Endothelial cell of umbilical vein (primary cell): ENCODE results near the gene WDR7. TPM values are rescaled to one million over a fixed set of nuclear protein-coding genes. Genes with fewer than 3 reads are reported as not detected.
A peak's percentile ranks its signal among the peaks of the same experiment; 100 is the strongest.

Source experiments
- BruUV-seq: library from RNA; stranded (reverse); fragments of 400-500 nt; replicated peaks from 2 replicates; lab custom pipeline; 2021; lab: Mats Ljungman, UMichigan
- CTCF ChIA-PET: fragments of 300-600, 350-600 bp; sonication (Branson Sonifier 250); formaldehyde crosslinking; loops from one replicate; lab custom pipeline; 2021; ENCODE audit warnings: antibody characterized with exemption, inconsistent platforms; lab: Charles Lee
- POLR2A ChIA-PET: fragments of 300-600, 350-600 bp; sonication (Branson Sonifier 250); formaldehyde crosslinking; loops from one replicate; lab custom pipeline; 2021; ENCODE audit warnings: antibody characterized with exemption, inconsistent platforms; lab: Charles Lee
- DNase-seq: peaks from one replicate; pipeline ENCODE4 v3.0.0-alpha.2; 2011; ENCODE audit warnings: low read depth, low spot score
- FAIRE-seq: peaks from 2 replicates; lab custom pipeline; 2011; peaks lifted over from hg19 to GRCh38; lab: Jason Lieb, UNC
- H2AFZ ChIP-seq: 2 replicates; pipeline ENCODE4 v1.6.0; 2012; ENCODE audit warnings: low read depth, low read length, control low read depth, inconsistent platforms
- H3K27ac ChIP-seq: 2 replicates; pipeline ENCODE4 v1.5.1; 2011; ENCODE audit warnings: low read depth, mild to moderate bottlenecking, control low read depth, low read length, moderate library complexity; ENCODE audit not compliant: insufficient read depth
- H3K27me3 ChIP-seq, 2 experiments: 2 replicates each; pipeline versions ENCODE4 v1.6.0 to v1.6.1; 2011; ENCODE audit warnings: low read length in 2 of 2, mixed read lengths in 1 of 2; ENCODE audit not compliant: control insufficient read depth in 2 of 2, insufficient read depth in 2 of 2
- H3K36me3 ChIP-seq, 2 experiments: 2 replicates in 1 of 2; 3 replicates in 1 of 2; pipeline ENCODE4 v1.5.1; 2011; ENCODE audit warnings: low read length in 2 of 2, mild to moderate bottlenecking in 1 of 2, moderate library complexity in 1 of 2; ENCODE audit not compliant: control insufficient read depth in 2 of 2, insufficient read depth in 2 of 2; ENCODE audit errors: extremely low read depth in 1 of 2
- H3K4me1 ChIP-seq: 3 replicates; pipeline ENCODE4 v1.5.1; 2011; ENCODE audit warnings: mild to moderate bottlenecking, low read length; ENCODE audit not compliant: control insufficient read depth, insufficient read depth; ENCODE audit errors: extremely low read depth
- H3K4me2 ChIP-seq: 2 replicates; pipeline ENCODE4 v1.6.1; 2011; ENCODE audit warnings: low read length, control low read depth, mixed read lengths; ENCODE audit not compliant: insufficient read depth
- H3K4me3 ChIP-seq, 3 experiments: fragments of 200-600 bp in 1 of 3; sonication (generic), shearing (Covaris generic) in 1 of 3; replicated peaks in 1 of 3; 2 replicates each; pipeline ENCODE4 v1.5.1; 2011 to 2016; ENCODE audit warnings: control low read depth in 3 of 3, low read length in 3 of 3, mild to moderate bottlenecking in 2 of 3, inconsistent platforms in 1 of 3, low read depth in 1 of 3, moderate library complexity in 1 of 3; ENCODE audit not compliant: insufficient read depth in 1 of 3
- H3K79me2 ChIP-seq: 2 replicates; pipeline ENCODE4 v1.6.0; 2012; ENCODE audit warnings: low read length, inconsistent platforms; ENCODE audit not compliant: control insufficient read depth, insufficient read depth
- H3K9ac ChIP-seq: replicated peaks from 2 replicates; pipeline ENCODE3; 2011; ENCODE audit warnings: low read length, control low read depth; ENCODE audit not compliant: insufficient read depth; ENCODE audit errors: extremely low read depth
- H3K9me1 ChIP-seq: replicated peaks from 3 replicates; pipeline ENCODE4 v1.6.0; 2011; ENCODE audit warnings: mild to moderate bottlenecking, low read length; ENCODE audit not compliant: control insufficient read depth, insufficient read depth; ENCODE audit errors: extremely low read depth
- H3K9me3 ChIP-seq: replicated peaks from 2 replicates; pipeline ENCODE4 v1.5.1; 2012; ENCODE audit warnings: low read length, inconsistent platforms; ENCODE audit not compliant: control insufficient read depth, insufficient read depth
- H4K20me1 ChIP-seq: replicated peaks from 2 replicates; pipeline ENCODE3; 2011; ENCODE audit warnings: mild to moderate bottlenecking, low read length; ENCODE audit not compliant: control insufficient read depth, insufficient read depth; ENCODE audit errors: extremely low read depth
- CTCF ChIP-seq, 2 donors: IDR thresholded peaks; 1 replicate in 1 of 2; 2 replicates in 1 of 2; pipeline ENCODE4 v1.5.1; 2011; ENCODE audit warnings: low read length in 2 of 2, mild to moderate bottlenecking in 2 of 2, moderate library complexity in 2 of 2, control low read depth in 1 of 2, inconsistent platforms in 1 of 2, low read depth in 1 of 2; ENCODE audit not compliant: insufficient read depth in 1 of 2; ENCODE audit errors: extremely low read depth in 1 of 2
- EZH2 ChIP-seq: IDR thresholded peaks from 2 replicates; pipeline ENCODE4 v1.6.1; 2012; ENCODE audit warnings: borderline replicate concordance, low read depth, mild to moderate bottlenecking, moderate library complexity, low read length, inconsistent platforms; ENCODE audit not compliant: severe bottlenecking
- FOS ChIP-seq: IDR thresholded peaks from 2 replicates; pipeline ENCODE4 v1.6.1; 2011; ENCODE audit warnings: mild to moderate bottlenecking, low read length, moderate library complexity, borderline replicate concordance; ENCODE audit not compliant: insufficient read depth
- GATA2 ChIP-seq: IDR thresholded peaks from 2 replicates; pipeline ENCODE4 v1.7.0; 2011; ENCODE audit warnings: low read depth, mild to moderate bottlenecking, moderate library complexity, mixed read lengths, low read length; ENCODE audit not compliant: insufficient read length, insufficient read depth
- JUN ChIP-seq: IDR thresholded peaks from 2 replicates; pipeline ENCODE4 v1.6.1; 2011; ENCODE audit warnings: borderline replicate concordance, low read depth; ENCODE audit not compliant: insufficient read length, insufficient read depth
- MAX ChIP-seq: IDR thresholded peaks from 2 replicates; pipeline ENCODE4 v1.6.1; 2011; ENCODE audit not compliant: insufficient read depth, insufficient read length
- MYC ChIP-seq: IDR thresholded peaks from one replicate; pipeline ENCODE4 v1.6.1; 2011; ENCODE audit warnings: mild to moderate bottlenecking, low read depth, low read length
- POLR2A ChIP-seq: IDR thresholded peaks from 2 replicates; pipeline ENCODE4 v1.6.1; 2012; ENCODE audit warnings: low read depth, mild to moderate bottlenecking, control low read depth, low read length
- POLR2AphosphoS5 ChIP-seq: IDR thresholded peaks from 2 replicates; pipeline ENCODE4 v1.6.1; 2012; ENCODE audit warnings: low read depth, mild to moderate bottlenecking, control low read depth, low read length, moderate library complexity; ENCODE audit not compliant: insufficient read depth
- dilution Hi-C: fragments of 300-500 bp; cut with MboI; formaldehyde crosslinking; loops from one replicate; pipeline ENCODE4 v1.15.0; 2019; ENCODE audit warnings: low sequenced_read_pairs; ENCODE audit not compliant: extremely low pct_ligation_motif_present
- intact Hi-C: fragments of 100-400 bp; cut with micrococcal nuclease; formaldehyde crosslinking; loops from one replicate; pipeline ENCODE4 v1.10.0; 2022
- polyA plus RNA-seq, 4 experiments: library from polyadenylated mRNA; depleted of rRNA in 3 of 4; stranded (reverse) in 3 of 4; unstranded in 1 of 4; fragments of >200 nt; gene quantifications; 2 replicates each; pipeline versions ENCODE4 v1.2.1 to v1.2.3, GENCODE V29; 2011 to 2012; ENCODE audit warnings: missing spikeins in 1 of 4
- total RNA-seq: library from RNA; stranded (reverse); gene quantifications from 2 replicates; pipeline ENCODE4 v1.2.3, GENCODE V29; 2021

The WDR7 gene
- total and polyA plus RNA-seq, 2 donors (not counting 3 experiments of a cell fraction or from before 2014, with no cell fraction given), result 5.9 to 19.0 TPM

GRCh38 chr18:56919190-56919589 is 268.0 kb downstream of the WDR7 start:
- no peak for TF ChIP-seq MYC
- TF ChIP-seq GATA2, result peak; percentile 46
- Histone ChIP-seq H3K36me3 (no peaks in the 10 kb centered on the region), H2AFZ (no peak overlapping the region), H3K27ac (no peak overlapping the region), H3K4me3 (no peak overlapping the region), H3K27me3 (no peaks in the 10 kb centered on the region), H3K9me3 (no peaks in the 10 kb centered on the region), H3K9me1 (no peaks in the 10 kb centered on the region), H3K4me1 (peaks cover 6% of the 10 kb centered on the region), H4K20me1 (no peaks in the 10 kb centered on the region), H3K9ac (no peak overlapping the region), H3K4me2 (no peak overlapping the region), H3K79me2 (no peaks in the 10 kb centered on the region)
- dilution Hi-C loops, result no loop called here
- DNase-seq (peak; percentile 2), FAIRE-seq (no peak)
- POLR2A ChIA-PET, result no interaction called here
- CTCF ChIA-PET, result interaction anchor here (0.8 to 0.9 kb wide), 2 partner anchors 11 to 50 kb away, joined by 3 to 4 read pairs; no protein-coding TSS in a partner anchor
- BruUV-seq, result no TSS peak
- intact Hi-C loops, result no loop called here

- Histone ChIP-seq H3K27me3 (no peaks in the 10 kb centered on the region), H3K4me3 (no peak overlapping the region), H3K27ac (no peak overlapping the region), H3K9me1 (no peaks in the 10 kb centered on the region), H4K20me1 (no peaks in the 10 kb centered on the region), H3K4me1 (peaks cover 6% of the 10 kb centered on the region), H3K9me3 (no peaks in the 10 kb centered on the region), H3K9ac (no peak overlapping the region), H2AFZ (no peak overlapping the region), H3K36me3 (no peaks in the 10 kb centered on the region), H3K79me2 (no peaks in the 10 kb centered on the region), H3K4me2 (no peak overlapping the region)
- no TSS peak for BruUV-seq
- no peak for DNase-seq
- TF ChIP-seq CTCF (IDR thresholded peaks at IDR 0.05; ENCODE audit: extremely low read depth in 1 of 2, insufficient read depth in 1 of 2, low read depth in 1 of 2, low read length in 2 of 2), result no peak
- no peak for TF ChIP-seq MYC
- TF ChIP-seq POLR2AphosphoS5, result no peak
- no peak for TF ChIP-seq POLR2A
- no peak for TF ChIP-seq FOS
- TF ChIP-seq EZH2, result no peak
- TF ChIP-seq JUN, result no peak
- no peak for TF ChIP-seq MAX
- no peak for TF ChIP-seq GATA2
- intact Hi-C loops (no loop called here), dilution Hi-C loops (no loop called here)
- ChIA-PET CTCF (interaction anchor here (1.0 to 1.6 kb wide), 3 partner anchors 24 to 53 kb away, joined by 3 to 4 read pairs (median 3); no protein-coding TSS in a partner anchor), POLR2A (no interaction called here)
- FAIRE-seq, result no peak
Measured at GRCh38 chr18:56921896-56922480, 270.8 kb downstream of the WDR7 start.
